Gastrocnemius medialis (tissue), 4 donors: ENCODE measurements around the gene ZFP91. TPM values are rescaled to one million over a fixed set of nuclear protein-coding genes. Genes with fewer than 3 reads are reported as not detected.

Experiments
- ATAC-seq, 2 donors: fragments of 150-250 bp; one replicate each; pipeline ENCODE4 v1.9.1; 2016
- DNase-seq, 2 donors: peaks; one replicate each; pipeline ENCODE4 v3.0.0-alpha.2; 2019
- H3K27ac ChIP-seq, 4 donors: fragments of 200-600 bp; sonication (generic); 1 replicate in 1 of 4; 2 replicates in 3 of 4; pipeline ENCODE4 v1.5.1; 2016 to 2018; ENCODE audit warnings: mild to moderate bottlenecking in 2 of 4, moderate library complexity in 1 of 4
- H3K27me3 ChIP-seq, 3 donors: fragments of 200-600 bp; sonication (generic) in 2 of 3; 1 replicate in 1 of 3; 2 replicates in 2 of 3; pipeline versions ENCODE4 v1.5.1 to v1.6.0; 2016 to 2019; ENCODE audit warnings: mild to moderate bottlenecking in 1 of 3, moderate library complexity in 1 of 3
- H3K36me3 ChIP-seq, 2 donors: fragments of 200-600 bp; sonication (generic) in 1 of 2; one replicate each; pipeline ENCODE4 v1.5.1; 2017 to 2018
- H3K4me1 ChIP-seq, 2 donors: fragments of 200-600 bp; sonication (generic) in 1 of 2; one replicate each; pipeline ENCODE4 v1.5.1; 2016 to 2017; ENCODE audit warnings: mild to moderate bottlenecking in 2 of 2
- H3K4me3 ChIP-seq, 4 donors: fragments of 200-600 bp; sonication (generic) in 3 of 4; 1 replicate in 1 of 4; 2 replicates in 3 of 4; pipeline ENCODE4 v1.5.1; 2016 to 2019; ENCODE audit warnings: mild to moderate bottlenecking in 2 of 4
- H3K9me3 ChIP-seq, 3 donors: fragments of 200-600 bp; sonication (generic) in 2 of 3; 1 replicate in 1 of 3; 2 replicates in 2 of 3; pipeline ENCODE4 v1.5.1; 2016 to 2019
- POLR2A ChIP-seq, 2 donors: fragments of 450-650 bp; IDR thresholded peaks; one replicate each; pipeline ENCODE4 v1.6.1; 2017; ENCODE audit warnings: antibody characterized with exemption in 2 of 2, mild to moderate bottlenecking in 2 of 2, moderate library complexity in 2 of 2
- in situ Hi-C, 4 donors: fragments of 200-750 bp; cut with MboI; loops; one replicate each; pipeline versions ENCODE4 v1.15.0 to v1.8.0; 2017; ENCODE audit warnings: low sequenced_read_pairs in 4 of 4
- intact Hi-C: fragments of 100-400 bp; cut with DNase I; formaldehyde crosslinking; loops from one replicate; pipeline ENCODE4 v1.15.1; 2023; ENCODE audit warnings: low total_unique reads
- total RNA-seq, 4 donors: library from RNA; depleted of rRNA; stranded (reverse); fragments of >200 nt; gene quantifications; one replicate each; pipeline versions ENCODE4 v1.1.0 to v1.2.3, GENCODE V29; 2016
- TF ChIP-seq, protein P1 (sequence below), 5 experiments: fragments of 450-650 bp in 3 of 5; fragments of 200-600 bp in 2 of 5; sonication (generic) in 2 of 5; IDR thresholded peaks in 4 of 5; conservative IDR thresholded peaks in 1 of 5; 1 replicate in 4 of 5; 2 replicates in 1 of 5; pipeline ENCODE4 v1.5.1; 2016 to 2019; ENCODE audit warnings: antibody characterized with exemption in 5 of 5, mild to moderate bottlenecking in 3 of 5, moderate library complexity in 3 of 5

The ZFP91 gene
- total RNA-seq, 4 donors from 2014 or later, result 59.0 to 94.7 (median 90.6) TPM

- intact Hi-C loops (no loop called here), in situ Hi-C loops (loop anchor here in 2 of 4 donors (25.0 kb wide), 2 partner anchors 879 to 929 kb away; partner anchors contain the start of genes CLP1 (in 1 of the 2), MED19 (in 1 of the 2), TMX2 (in 1 of the 2) and ZDHHC5 (in 1 of the 2))
- peaks cover 44 to 53% of the 10 kb centered on the region in 2 donors for H3K4me1 ChIP-seq
- no peak overlapping the region for H3K4me3 ChIP-seq
- no peak overlapping the region for H3K27ac ChIP-seq
- H3K27me3 ChIP-seq, result no peaks in the 10 kb centered on the region
- ATAC-seq (no peak), DNase-seq (no peak)
- H3K36me3 ChIP-seq, result peaks cover 0 to 1% of the 10 kb centered on the region in 2 donors
- H3K9me3 ChIP-seq, result no peaks in the 10 kb centered on the region
- TF ChIP-seq POLR2A (IDR thresholded peaks at IDR 0.05), result no peak
- TF ChIP-seq, protein P1, sequence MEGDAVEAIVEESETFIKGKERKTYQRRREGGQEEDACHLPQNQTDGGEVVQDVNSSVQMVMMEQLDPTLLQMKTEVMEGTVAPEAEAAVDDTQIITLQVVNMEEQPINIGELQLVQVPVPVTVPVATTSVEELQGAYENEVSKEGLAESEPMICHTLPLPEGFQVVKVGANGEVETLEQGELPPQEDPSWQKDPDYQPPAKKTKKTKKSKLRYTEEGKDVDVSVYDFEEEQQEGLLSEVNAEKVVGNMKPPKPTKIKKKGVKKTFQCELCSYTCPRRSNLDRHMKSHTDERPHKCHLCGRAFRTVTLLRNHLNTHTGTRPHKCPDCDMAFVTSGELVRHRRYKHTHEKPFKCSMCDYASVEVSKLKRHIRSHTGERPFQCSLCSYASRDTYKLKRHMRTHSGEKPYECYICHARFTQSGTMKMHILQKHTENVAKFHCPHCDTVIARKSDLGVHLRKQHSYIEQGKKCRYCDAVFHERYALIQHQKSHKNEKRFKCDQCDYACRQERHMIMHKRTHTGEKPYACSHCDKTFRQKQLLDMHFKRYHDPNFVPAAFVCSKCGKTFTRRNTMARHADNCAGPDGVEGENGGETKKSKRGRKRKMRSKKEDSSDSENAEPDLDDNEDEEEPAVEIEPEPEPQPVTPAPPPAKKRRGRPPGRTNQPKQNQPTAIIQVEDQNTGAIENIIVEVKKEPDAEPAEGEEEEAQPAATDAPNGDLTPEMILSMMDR (IDR thresholded peaks at IDR 0.05 in 4 of 5, conservative IDR thresholded peaks at IDR 0.05 in 1 of 5), result no peak
Observed at GRCh38 chr11:58591659-58592058, 12.8 kb downstream of the ZFP91 start.

GRCh38 chr11:58592760-58593472, 14.1 kb downstream of the ZFP91 start:
- Histone ChIP-seq H3K36me3 (no peaks in the 10 kb centered on the region), H3K27ac (no peak overlapping the region), H3K9me3 (no peaks in the 10 kb centered on the region), H3K4me1 (peaks cover 47 to 54% of the 10 kb centered on the region in 2 donors), H3K4me3 (no peak overlapping the region), H3K27me3 (no peaks in the 10 kb centered on the region)
- TF ChIP-seq, protein P1 (IDR thresholded peaks at IDR 0.05 in 4 of 5, conservative IDR thresholded peaks at IDR 0.05 in 1 of 5), result no peak
- TF ChIP-seq POLR2A (IDR thresholded peaks at IDR 0.05), result no peak
- ATAC-seq, result no peak
- intact Hi-C loops (no loop called here), in situ Hi-C loops (loop anchor here in 2 of 4 donors (25.0 kb wide), 2 partner anchors 881 to 931 kb away; partner anchors contain the start of genes CLP1 (in 1 of the 2), MED19 (in 1 of the 2), TMX2 (in 1 of the 2) and ZDHHC5 (in 1 of the 2))
- DNase-seq, result peak in 1 of 2 donors; percentile 15

DNA sequence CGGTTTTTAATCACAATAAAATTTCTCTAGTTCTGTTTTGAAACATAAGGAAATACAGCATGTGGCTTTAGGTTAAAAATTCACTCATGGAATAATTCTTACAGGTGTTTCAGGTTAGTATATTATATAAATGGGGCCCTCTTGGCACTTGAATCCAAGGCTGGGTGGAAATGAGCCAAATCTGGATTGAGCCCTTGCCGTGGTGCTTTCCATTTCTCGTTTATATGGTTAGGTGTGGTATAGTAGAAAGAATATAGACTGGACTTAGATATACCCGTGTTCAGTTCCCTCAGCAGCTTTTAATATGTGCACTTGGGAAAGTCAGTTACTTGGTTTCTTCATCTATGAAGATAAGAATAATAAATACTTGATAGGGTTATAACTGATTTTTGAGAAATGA, 16.0 kb downstream of the ZFP91 start:
- in situ Hi-C loops (loop anchor here in 2 of 4 donors (25.0 kb wide), 2 partner anchors 883 to 933 kb away; partner anchors contain the start of genes CLP1 (in 1 of the 2), MED19 (in 1 of the 2), TMX2 (in 1 of the 2) and ZDHHC5 (in 1 of the 2)), intact Hi-C loops (no loop called here)
- Histone ChIP-seq H3K27me3 (no peaks in the 10 kb centered on the region), H3K4me3 (no peak overlapping the region), H3K36me3 (no peaks in the 10 kb centered on the region), H3K27ac (no peak overlapping the region), H3K9me3 (no peaks in the 10 kb centered on the region), H3K4me1 (peaks cover 54 to 67% of the 10 kb centered on the region in 2 donors)
- no peak for DNase-seq
- no peak for ATAC-seq
- TF ChIP-seq POLR2A (IDR thresholded peaks at IDR 0.05), result no peak
- TF ChIP-seq, protein P1 (IDR thresholded peaks at IDR 0.05 in 4 of 5, conservative IDR thresholded peaks at IDR 0.05 in 1 of 5), result no peak

- Histone ChIP-seq H3K27ac (no peak overlapping the region), H3K4me3 (no peak overlapping the region), H3K9me3 (no peaks in the 10 kb centered on the region), H3K4me1 (peaks cover 66 to 79% of the 10 kb centered on the region in 2 donors), H3K27me3 (no peaks in the 10 kb centered on the region), H3K36me3 (no peaks in the 10 kb centered on the region)
- DNase-seq, result no peak
- intact Hi-C loops (loop anchor here (2.0 kb wide), 1 partner anchor 30 kb away; no protein-coding TSS in a partner anchor), in situ Hi-C loops (loop anchor here in 2 of 4 donors (25.0 kb wide), 2 partner anchors 884 to 934 kb away; partner anchors contain the start of genes CLP1 (in 1 of the 2), MED19 (in 1 of the 2), TMX2 (in 1 of the 2) and ZDHHC5 (in 1 of the 2))
- no peak for ATAC-seq
- TF ChIP-seq POLR2A (IDR thresholded peaks at IDR 0.05), result no peak
- TF ChIP-seq, protein P1 (IDR thresholded peaks at IDR 0.05 in 4 of 5, conservative IDR thresholded peaks at IDR 0.05 in 1 of 5), result no peak
Observed at GRCh38 chr11:58596621-58597020, 17.8 kb downstream of the ZFP91 start.
